WTC11 (cell line): ENCODE measurements around the gene EEF1AKMT3. TPM values are rescaled to one million over a fixed set of nuclear protein-coding genes. Genes with fewer than 3 reads are reported as not detected.

ENCODE experiments used
- ATAC-seq: fragments of 200-7000 bp; cut with Tn5 transposase; 2 replicates; pipeline ENCODE4 v1.10.0; 2021; ENCODE audit warnings: mild to moderate bottlenecking, moderate library complexity
- CTCF ChIA-PET: fragments of 300-600 bp; sonication (Branson Sonifier 250); formaldehyde crosslinking; loops from one replicate; lab custom pipeline; 2021; ENCODE audit warnings: antibody characterized with exemption; lab: Charles Lee
- POLR2A ChIA-PET: fragments of 350-600 bp; sonication (Branson Sonifier 250); formaldehyde crosslinking; loops from one replicate; lab custom pipeline; 2021; ENCODE audit warnings: antibody characterized with exemption; lab: Charles Lee
- DNase-seq: peaks from one replicate; pipeline ENCODE4 v3.0.0; 2021; ENCODE audit warnings: low spot score
- H3K27ac Mint-ChIP-seq: 2 replicates; pipeline ENCODE4 v1.8.0; 2021; ENCODE audit warnings: mixed read lengths
- H3K27me3 Mint-ChIP-seq: 2 replicates; pipeline ENCODE4 v1.8.0; 2021; ENCODE audit warnings: low read depth, mild to moderate bottlenecking, moderate library complexity, mixed read lengths
- H3K36me3 Mint-ChIP-seq: 2 replicates; pipeline ENCODE4 v1.8.0; 2021; ENCODE audit warnings: mixed read lengths
- H3K4me1 Mint-ChIP-seq: 2 replicates; pipeline ENCODE4 v1.8.0; 2022; ENCODE audit warnings: mixed read lengths
- H3K4me3 Mint-ChIP-seq: 2 replicates; pipeline ENCODE4 v1.8.0; 2021; ENCODE audit warnings: mild to moderate bottlenecking, moderate library complexity, mixed read lengths
- H3K9me3 Mint-ChIP-seq: 2 replicates; pipeline ENCODE4 v1.8.0; 2021; ENCODE audit warnings: mixed read lengths
- ARID4B ChIP-seq: sonication (generic); formaldehyde crosslinking; IDR thresholded peaks from 2 replicates; pipeline ENCODE4 v1.8.0; 2023; ENCODE audit warnings: missing genetic modification reagents, mild to moderate bottlenecking, borderline replicate concordance
- ATF6 ChIP-seq: sonication (generic); formaldehyde crosslinking; IDR thresholded peaks from 2 replicates; pipeline ENCODE4 v1.8.1; 2023; ENCODE audit warnings: mild to moderate bottlenecking, missing genetic modification reagents
- CREB1 ChIP-seq: sonication (generic); formaldehyde crosslinking; IDR thresholded peaks from 2 replicates; pipeline ENCODE4 v1.8.0; 2023; ENCODE audit warnings: mild to moderate bottlenecking, missing genetic modification reagents
- E2F1 ChIP-seq: sonication (generic); formaldehyde crosslinking; IDR thresholded peaks from 2 replicates; pipeline ENCODE4 v1.8.0; 2022; ENCODE audit warnings: mild to moderate bottlenecking, missing genetic modification reagents
- E2F4 ChIP-seq: sonication (generic); formaldehyde crosslinking; IDR thresholded peaks from 2 replicates; pipeline ENCODE4 v1.8.1; 2022; ENCODE audit warnings: low read depth, mild to moderate bottlenecking, moderate library complexity, missing genetic modification reagents, borderline replicate concordance
- ELF4 ChIP-seq: sonication (generic); formaldehyde crosslinking; IDR thresholded peaks from 2 replicates; pipeline ENCODE4 v1.8.1; 2022; ENCODE audit warnings: low read depth, mild to moderate bottlenecking, moderate library complexity, missing genetic modification reagents
- EMX1 ChIP-seq: fragments of 250-450 bp; sonication (Bioruptor Pico); IDR thresholded peaks from 2 replicates; pipeline ENCODE4 v1.8.0; 2021; ENCODE audit warnings: mild to moderate bottlenecking
- GABPB1 ChIP-seq: sonication (generic); formaldehyde crosslinking; IDR thresholded peaks from 2 replicates; pipeline ENCODE4 v1.8.1; 2023; ENCODE audit warnings: mild to moderate bottlenecking, missing genetic modification reagents
- HMGXB4 ChIP-seq: sonication (generic); formaldehyde crosslinking; IDR thresholded peaks from 2 replicates; pipeline ENCODE4 v1.8.1; 2023; ENCODE audit warnings: mild to moderate bottlenecking, moderate library complexity, missing genetic modification reagents
- KAT7 ChIP-seq: sonication (generic); formaldehyde crosslinking; IDR thresholded peaks from 2 replicates; pipeline ENCODE4 v1.8.1; 2023; ENCODE audit warnings: missing genetic modification reagents, mild to moderate bottlenecking, borderline replicate concordance
- MAX ChIP-seq: sonication (generic); formaldehyde crosslinking; IDR thresholded peaks from 2 replicates; pipeline ENCODE4 v1.8.0; 2022; ENCODE audit warnings: mild to moderate bottlenecking, missing genetic modification reagents
- MXD4 ChIP-seq: fragments of 250-450 bp; sonication (Bioruptor Pico); IDR thresholded peaks from 2 replicates; pipeline ENCODE4 v1.8.0; 2021; ENCODE audit warnings: mild to moderate bottlenecking, moderate library complexity, borderline replicate concordance
- MYBL2 ChIP-seq: sonication (generic); formaldehyde crosslinking; IDR thresholded peaks from 2 replicates; pipeline ENCODE4 v1.8.1; 2023; ENCODE audit warnings: mild to moderate bottlenecking, moderate library complexity, missing genetic modification reagents
- NFATC4 ChIP-seq: fragments of 250-450 bp; sonication (Bioruptor Pico); IDR thresholded peaks from 2 replicates; pipeline ENCODE4 v1.9.0; 2021; ENCODE audit warnings: mild to moderate bottlenecking
- SMAD4 ChIP-seq: sonication (generic); formaldehyde crosslinking; IDR thresholded peaks from 2 replicates; pipeline ENCODE4 v1.8.0; 2022; ENCODE audit warnings: mild to moderate bottlenecking, missing genetic modification reagents
- SP1 ChIP-seq: sonication (generic); formaldehyde crosslinking; conservative IDR thresholded peaks from 2 replicates; pipeline ENCODE4 v1.8.1; 2022; ENCODE audit warnings: missing genetic modification reagents
- STAT6 ChIP-seq: sonication (generic); formaldehyde crosslinking; conservative IDR thresholded peaks from 2 replicates; pipeline ENCODE4 v1.8.1; 2023; ENCODE audit warnings: mild to moderate bottlenecking, low read depth, missing genetic modification reagents, moderate library complexity
- TCF7 ChIP-seq: sonication (generic); formaldehyde crosslinking; IDR thresholded peaks from 2 replicates; pipeline ENCODE4 v1.8.0; 2022; ENCODE audit warnings: mild to moderate bottlenecking, low read depth, missing genetic modification reagents, moderate library complexity
- TP53 ChIP-seq: sonication (generic); formaldehyde crosslinking; IDR thresholded peaks from 2 replicates; pipeline ENCODE4 v1.8.1; 2023; ENCODE audit warnings: mild to moderate bottlenecking, missing genetic modification reagents
- ZNF232 ChIP-seq: sonication (generic); formaldehyde crosslinking; IDR thresholded peaks from 2 replicates; pipeline ENCODE4 v1.8.0; 2022; ENCODE audit warnings: mild to moderate bottlenecking, missing genetic modification reagents
- ZNF671 ChIP-seq: fragments of 250-450 bp; sonication (Bioruptor Pico); IDR thresholded peaks from 2 replicates; pipeline ENCODE4 v1.8.0; 2021; ENCODE audit warnings: mild to moderate bottlenecking
- total RNA-seq: library from RNA; stranded (reverse); gene quantifications from 3 replicates; pipeline ENCODE4 v1.2.3, GENCODE V29; 2021

EEF1AKMT3 gene
- total RNA-seq, 1 experiment from 2014 or later, result 3.2 TPM

- TF ChIP-seq MAX (CRISPR knock-in tag), result no peak
- TF ChIP-seq KAT7 (CRISPR knock-in tag), result no peak
Observed at GRCh38 chr12:57825451-57825850, 53.0 kb downstream of the EEF1AKMT3 start (continued).

GRCh38 chr12:57826400-57826799 lies 54.0 kb downstream of the EEF1AKMT3 start:
- Mint-ChIP-seq H3K4me3 (no peak overlapping the region), H3K27ac (no peak overlapping the region), H3K27me3 (no peaks in the 10 kb centered on the region), H3K9me3 (no peaks in the 10 kb centered on the region), H3K4me1 (peaks cover 3% of the 10 kb centered on the region), H3K36me3 (peaks cover 65% of the 10 kb centered on the region)
- POLR2A ChIA-PET, result no interaction called here
- CTCF ChIA-PET, result interaction anchor here (1.2 to 3.5 kb wide), 2 partner anchors 11 to 23 kb away, joined by 3 to 14 read pairs; no protein-coding TSS in a partner anchor
- DNase-seq (no peak), ATAC-seq (no peak)
- TF ChIP-seq ZNF671 (no peak), SP1 (CRISPR knock-in tag) (no peak), STAT6 (CRISPR knock-in tag) (no peak), E2F1 (CRISPR knock-in tag) (no peak), MXD4 (CRISPR knock-in tag) (no peak)

- no peak for ATAC-seq
- H3K27ac Mint-ChIP-seq, result no peak overlapping the region
- no peak overlapping the region for H3K4me3 Mint-ChIP-seq
- no peaks in the 10 kb centered on the region for H3K9me3 Mint-ChIP-seq
- H3K36me3 Mint-ChIP-seq, result peaks cover 62% of the 10 kb centered on the region
- no peaks in the 10 kb centered on the region for H3K27me3 Mint-ChIP-seq
- CTCF ChIA-PET, result interaction anchor here (3.5 kb wide), 1 partner anchor 12 kb away, joined by 14 read pairs; no protein-coding TSS in a partner anchor
- POLR2A ChIA-PET, result interaction anchor here (0.9 kb wide), 1 partner anchor 9 kb away, joined by 3 read pairs; the partner anchor contains the start of gene AVIL
- H3K4me1 Mint-ChIP-seq, result peaks cover 9% of the 10 kb centered on the region
- no peak for DNase-seq
- no peak for TF ChIP-seq HMGXB4 (CRISPR knock-in tag)
- TF ChIP-seq GABPB1 (CRISPR knock-in tag), result no peak
- no peak for TF ChIP-seq TCF7 (CRISPR knock-in tag)
- no peak for TF ChIP-seq ELF4 (CRISPR knock-in tag)
- TF ChIP-seq EMX1 (CRISPR knock-in tag), result no peak
- TF ChIP-seq ATF6 (CRISPR knock-in tag), result no peak
- no peak for TF ChIP-seq ARID4B
- TF ChIP-seq TP53 (CRISPR knock-in tag), result no peak
- TF ChIP-seq NFATC4 (CRISPR knock-in tag), result no peak
- TF ChIP-seq E2F4 (CRISPR knock-in tag), result no peak
- TF ChIP-seq MYBL2 (CRISPR knock-in tag), result no peak
- no peak for TF ChIP-seq CREB1
- TF ChIP-seq SMAD4 (CRISPR knock-in tag), result no peak
- no peak for TF ChIP-seq ZNF232
Observed at GRCh38 chr12:57826966-57827365, 54.6 kb downstream of the EEF1AKMT3 start.
